GM18507 (cell line): Measurements from ENCODE around the gene NDNF.
A peak's percentile ranks its signal among the peaks of the same experiment; 100 is the strongest.

Experiments
- DNase-seq: peaks from one replicate; pipeline ENCODE4 v3.0.0; 2011; ENCODE audit warnings: low read depth; ENCODE audit not compliant: insufficient read length; ENCODE audit errors: extremely low spot score
- FAIRE-seq: peaks from 2 replicates; lab custom pipeline; 2011; peaks lifted over from hg19 to GRCh38; lab: Jason Lieb, UNC

NDNF gene, protein sequence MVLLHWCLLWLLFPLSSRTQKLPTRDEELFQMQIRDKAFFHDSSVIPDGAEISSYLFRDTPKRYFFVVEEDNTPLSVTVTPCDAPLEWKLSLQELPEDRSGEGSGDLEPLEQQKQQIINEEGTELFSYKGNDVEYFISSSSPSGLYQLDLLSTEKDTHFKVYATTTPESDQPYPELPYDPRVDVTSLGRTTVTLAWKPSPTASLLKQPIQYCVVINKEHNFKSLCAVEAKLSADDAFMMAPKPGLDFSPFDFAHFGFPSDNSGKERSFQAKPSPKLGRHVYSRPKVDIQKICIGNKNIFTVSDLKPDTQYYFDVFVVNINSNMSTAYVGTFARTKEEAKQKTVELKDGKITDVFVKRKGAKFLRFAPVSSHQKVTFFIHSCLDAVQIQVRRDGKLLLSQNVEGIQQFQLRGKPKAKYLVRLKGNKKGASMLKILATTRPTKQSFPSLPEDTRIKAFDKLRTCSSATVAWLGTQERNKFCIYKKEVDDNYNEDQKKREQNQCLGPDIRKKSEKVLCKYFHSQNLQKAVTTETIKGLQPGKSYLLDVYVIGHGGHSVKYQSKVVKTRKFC

DNA sequence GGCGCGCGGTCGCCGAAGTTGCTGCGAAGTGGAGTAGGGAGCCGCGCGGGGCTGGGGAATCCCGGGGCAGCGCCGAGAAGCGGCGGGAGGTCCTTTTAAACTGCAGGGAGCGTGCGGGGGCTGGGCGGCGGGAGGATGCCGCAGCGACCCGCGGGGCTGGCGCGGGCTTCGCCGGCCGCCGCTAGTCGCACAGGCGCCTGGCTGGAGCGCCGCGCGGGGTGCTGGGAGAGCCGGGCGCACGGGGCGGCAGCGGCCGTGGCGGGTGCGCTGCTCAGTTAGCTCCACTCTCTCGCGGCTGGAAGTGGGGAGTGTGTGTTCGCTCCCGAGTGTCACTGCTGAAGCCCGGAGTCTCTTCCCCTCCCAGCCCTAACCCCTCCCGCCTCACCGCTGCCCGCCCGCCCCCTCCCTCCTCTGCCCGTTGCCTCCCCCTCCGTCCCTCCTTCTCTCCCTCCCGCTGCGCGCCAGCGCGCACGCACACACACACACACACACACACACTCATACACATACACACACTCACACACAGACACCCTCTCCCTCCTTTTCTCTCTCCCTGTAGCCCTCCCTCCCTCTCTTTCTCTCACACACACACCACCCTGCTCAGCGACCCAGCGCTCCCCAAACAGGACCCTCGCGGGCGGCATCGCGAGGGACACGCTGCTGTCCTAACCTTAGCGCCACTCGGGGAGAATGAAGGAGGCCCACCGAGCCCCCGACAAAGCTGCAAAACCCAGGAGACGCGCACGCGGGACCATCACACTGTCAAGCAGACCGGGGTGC, at the start of gene NDNF:
Gene NDNF (minus strand): TSS at position 312 of the 780 bp plus-strand sequence. CDS start 26,698 bp downstream, outside the sequence.
- DNase-seq (no peak), FAIRE-seq (no peak)

DNA sequence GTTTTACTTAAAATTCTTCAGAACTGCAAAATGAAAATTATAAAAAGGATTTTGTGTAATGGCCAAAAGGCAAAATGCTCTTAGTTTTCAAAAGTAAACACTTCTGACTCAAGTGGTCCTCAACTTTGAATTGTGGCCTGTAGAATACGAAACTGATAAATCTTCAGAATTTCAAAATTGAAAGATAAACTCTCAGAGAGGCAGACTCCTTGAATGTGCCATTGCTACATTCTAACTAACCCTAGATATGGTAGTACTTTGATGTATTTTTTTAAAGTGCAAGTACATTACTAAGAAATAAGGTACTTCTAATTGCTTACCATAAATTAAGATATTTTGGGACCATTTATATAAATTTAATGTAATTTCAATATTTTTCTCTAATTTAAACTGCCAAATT, 47.4 kb upstream of the NDNF start:
- FAIRE-seq (no peak), DNase-seq (no peak)

DNA sequence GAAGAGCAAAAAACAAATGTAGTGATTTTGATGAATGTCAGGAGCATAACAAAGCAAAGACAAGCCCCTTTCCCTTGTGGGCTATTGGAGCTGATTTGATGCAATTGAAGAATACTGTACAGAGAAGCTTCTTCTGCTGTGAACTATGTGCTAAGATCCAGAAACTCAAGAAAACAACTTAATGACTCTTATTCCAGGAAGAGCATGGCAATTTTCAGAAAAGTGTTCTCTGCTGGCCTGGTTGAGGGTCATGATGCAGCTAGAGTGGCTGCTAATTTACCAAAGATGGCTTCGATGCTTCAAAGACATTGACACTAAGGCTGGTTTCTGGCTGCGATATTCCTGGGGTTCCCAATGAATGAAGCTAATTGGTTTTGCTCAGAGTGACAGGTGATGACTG, 46.0 kb upstream of the NDNF start:
- DNase-seq: no peak
- FAIRE-seq: no peak

DNA sequence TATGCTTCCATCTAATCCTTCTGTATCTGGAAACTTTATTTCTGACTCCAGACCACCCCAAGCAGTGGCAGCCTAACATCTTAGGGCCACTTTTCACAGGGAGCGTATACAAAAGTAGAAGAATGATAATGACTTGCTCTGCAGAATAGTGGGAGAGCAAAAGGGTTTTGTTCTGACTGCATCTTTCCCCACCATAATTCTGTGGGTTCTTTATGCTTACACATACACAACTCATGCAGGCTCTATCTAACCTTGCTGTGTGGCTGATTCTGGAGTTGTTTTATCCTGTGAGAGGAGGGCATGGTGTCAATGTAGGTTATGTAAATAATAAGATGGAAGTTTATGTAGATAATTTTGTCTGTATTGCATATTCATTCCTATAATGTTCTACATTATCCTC, 42.4 kb upstream of the NDNF start:
- FAIRE-seq: no peak

DNA sequence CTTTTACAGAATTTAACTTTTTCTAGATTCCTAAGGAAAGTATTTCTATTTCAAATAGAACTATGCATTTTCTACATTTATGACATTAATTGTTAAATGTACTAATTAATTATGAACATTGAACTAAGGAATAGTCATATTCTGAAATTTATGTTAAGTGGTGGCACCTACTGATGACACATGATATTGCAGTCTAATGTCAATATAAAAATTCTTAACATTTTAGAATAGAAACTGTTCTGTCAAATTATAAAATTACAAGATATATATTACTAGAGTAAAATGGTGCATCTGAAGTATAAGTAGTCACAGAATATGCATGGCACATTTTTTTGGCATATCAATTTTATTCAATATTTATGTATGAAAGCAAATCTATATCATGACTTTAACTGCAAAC, 40.2 kb upstream of the NDNF start:
- FAIRE-seq: peak; percentile 12

More for the DNA sequence above, 42.4 kb upstream of the NDNF start:
- no peak for DNase-seq

DNA sequence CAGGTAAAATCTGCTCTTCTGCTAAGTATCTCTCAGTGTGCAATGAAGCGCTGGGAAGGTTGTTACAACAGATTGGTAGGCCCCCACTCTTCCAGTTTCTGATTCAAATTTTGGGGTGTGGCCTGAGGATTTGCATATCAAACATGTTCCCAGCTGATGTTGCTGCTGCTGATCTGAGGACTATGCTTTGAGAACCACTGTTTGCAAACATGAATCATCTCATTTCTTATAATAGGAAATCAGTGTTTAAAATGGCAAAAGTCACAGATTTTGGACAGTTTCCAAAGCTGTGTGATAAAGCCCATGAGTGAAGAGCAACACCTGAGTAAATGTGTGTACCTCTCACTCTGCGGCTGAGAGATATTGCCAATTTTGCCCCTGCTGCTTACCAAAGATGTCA, 36.2 kb upstream of the NDNF start:
- no peak for FAIRE-seq
- DNase-seq: no peak

More for the DNA sequence above, 40.2 kb upstream of the NDNF start:
- DNase-seq: no peak

DNA sequence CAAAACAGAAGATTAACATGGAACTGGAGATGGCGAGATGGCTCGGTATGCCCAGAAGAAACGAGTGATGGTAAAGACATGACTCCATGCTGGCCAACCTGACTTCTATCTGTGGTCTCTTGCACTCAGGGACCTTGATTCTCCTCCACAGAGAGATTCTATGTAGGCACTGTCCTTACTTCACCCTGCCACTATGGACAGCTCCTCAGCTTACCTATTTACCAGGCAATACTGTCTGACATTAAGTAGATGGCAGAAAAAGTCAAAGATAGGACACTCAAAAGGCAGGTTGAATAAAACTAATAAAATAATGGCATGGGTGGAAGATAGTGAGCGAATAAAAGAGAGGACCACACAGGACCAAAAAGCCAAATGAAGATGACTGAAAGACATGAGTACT, 35.2 kb upstream of the NDNF start:
- DNase-seq (no peak), FAIRE-seq (no peak)

DNA sequence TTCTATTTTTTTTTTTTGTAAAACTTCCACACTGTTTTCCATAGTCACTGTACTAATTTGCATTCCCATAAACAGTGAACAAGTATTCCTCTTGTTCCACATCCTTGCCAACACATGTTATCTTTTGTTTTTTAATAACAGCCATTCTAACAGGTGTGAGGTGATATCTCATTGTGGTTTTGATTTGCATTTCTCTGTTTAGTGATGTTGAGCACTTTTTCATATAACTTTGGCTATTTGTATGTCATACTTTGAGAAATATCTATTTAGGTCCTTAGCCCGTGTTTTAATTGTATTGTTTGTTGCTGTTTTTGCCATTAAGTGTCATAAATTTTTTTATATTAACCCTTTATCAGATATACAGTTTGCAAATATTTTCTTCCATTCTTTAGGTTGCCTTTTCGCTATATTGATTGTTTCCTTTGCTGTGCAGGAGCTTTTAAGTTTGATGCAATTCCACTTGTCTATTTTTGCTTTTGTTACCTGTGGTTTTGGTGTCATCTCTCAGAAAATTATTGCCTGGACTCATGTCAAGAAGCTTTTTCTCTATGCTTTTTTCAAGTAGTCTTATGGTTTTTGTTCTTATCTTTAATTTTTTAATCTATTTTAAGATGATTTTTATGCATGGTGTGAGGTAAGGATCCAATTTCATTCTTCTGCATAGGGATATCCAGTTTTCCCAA, 27.9 kb upstream of the NDNF start:
- FAIRE-seq: no peak
- no peak for DNase-seq

DNA sequence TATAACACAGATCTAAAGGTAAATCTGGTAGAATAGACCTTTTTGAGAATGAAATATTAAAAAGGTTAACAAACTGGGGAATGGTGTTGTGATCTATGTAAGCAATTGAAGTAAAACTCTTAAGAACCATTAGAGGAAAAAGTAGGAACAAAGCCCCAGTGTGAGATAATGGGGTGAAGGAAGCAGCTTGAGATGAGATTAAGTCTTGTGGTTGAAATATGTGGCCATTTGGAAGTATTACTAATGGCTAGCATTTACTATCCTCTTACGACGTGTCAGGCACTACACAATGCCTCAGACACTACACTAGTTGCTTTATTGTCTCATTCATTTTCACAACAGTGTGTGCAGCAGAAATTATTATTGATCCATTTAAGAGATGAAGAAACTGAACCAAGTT, 25.9 kb upstream of the NDNF start:
- DNase-seq (no peak), FAIRE-seq (no peak)

DNA sequence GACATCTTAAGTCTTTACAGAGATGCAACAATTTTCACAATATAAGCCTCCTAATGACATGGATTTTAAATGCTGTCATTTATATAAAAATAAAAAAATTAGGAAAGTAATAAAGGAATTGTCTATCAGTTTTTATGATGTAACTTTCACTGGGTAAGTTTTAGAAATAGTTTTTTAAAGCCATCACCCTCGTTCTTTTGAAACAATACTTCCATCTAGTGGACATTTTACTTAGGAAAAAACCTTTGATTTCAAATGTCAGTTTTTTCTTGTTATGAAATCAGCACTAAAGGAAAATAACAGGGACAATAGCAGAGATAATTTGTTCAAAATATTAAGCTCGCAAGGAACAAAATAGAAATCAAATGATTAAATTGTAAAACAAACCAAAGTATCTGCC, 24.3 kb upstream of the NDNF start:
- FAIRE-seq: no peak
- DNase-seq: no peak

DNA sequence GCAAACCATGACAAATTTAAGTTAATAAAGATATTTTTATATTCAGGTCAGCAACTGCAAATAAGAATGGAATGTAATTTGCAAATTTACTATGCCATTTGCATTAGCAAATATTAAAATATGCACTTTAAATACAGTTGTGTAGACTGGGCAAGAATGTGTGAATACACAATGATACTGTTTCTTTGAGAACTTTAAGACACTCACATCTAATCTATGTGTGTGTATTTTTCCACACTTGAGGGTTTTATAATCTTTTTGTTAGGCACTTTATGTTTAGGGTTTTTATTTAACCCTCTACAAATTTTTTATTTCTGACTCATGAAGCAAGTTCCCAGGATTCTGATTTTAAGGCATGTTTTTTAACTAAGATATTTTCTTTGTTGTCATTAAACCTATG, 23.9 kb upstream of the NDNF start:
- no peak for DNase-seq
- FAIRE-seq: no peak

DNA sequence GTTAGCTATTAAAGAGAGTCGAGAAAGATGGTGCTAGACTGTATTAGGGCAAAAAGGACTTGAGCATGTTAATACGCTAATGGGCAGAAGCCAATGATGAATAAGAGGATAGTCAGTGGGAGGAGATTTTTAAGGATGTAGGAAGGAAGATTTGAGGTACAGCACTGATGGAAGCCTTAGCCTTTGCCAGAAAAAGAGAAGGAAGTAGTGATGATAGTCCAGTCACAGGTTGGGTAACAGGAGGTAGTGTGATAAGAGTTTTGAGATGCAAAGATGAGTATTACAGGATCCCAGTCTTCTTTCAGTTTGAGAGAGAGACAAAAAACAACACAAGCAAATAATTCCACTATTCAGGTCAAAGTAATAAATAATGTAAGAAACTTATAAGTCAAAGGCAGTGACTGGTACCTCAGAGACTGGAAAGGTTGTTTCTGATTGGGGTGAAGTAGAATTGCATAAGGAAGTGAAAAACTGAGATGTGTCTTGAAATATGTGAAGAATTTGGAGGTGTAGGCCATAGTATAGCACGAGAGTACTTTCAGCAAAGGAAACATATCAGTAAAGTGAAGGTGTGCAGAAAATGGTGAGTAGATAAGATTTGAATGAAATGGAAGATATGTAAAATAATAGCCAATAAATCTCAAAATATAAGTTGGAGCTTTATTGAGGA, 22.1 kb upstream of the NDNF start:
- FAIRE-seq (no peak), DNase-seq (no peak)

DNA sequence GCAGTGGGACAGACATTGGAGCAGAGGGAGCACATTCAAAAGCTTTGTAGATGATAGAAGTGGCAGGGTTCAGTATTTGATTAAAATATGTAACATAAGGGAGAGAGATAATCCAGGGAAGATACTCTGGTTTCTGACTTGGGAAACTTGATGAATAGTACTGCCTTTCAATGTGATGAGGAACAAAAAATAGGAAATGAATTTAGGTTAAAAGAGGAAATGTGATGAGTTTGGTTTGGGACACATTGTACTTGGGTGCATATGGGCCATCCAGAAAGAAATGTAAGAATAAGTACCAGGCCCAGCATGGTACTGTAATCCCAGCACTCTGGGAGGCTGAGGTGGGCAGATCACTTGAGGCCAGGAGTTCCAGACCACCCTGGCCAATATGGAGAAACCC, 20.9 kb upstream of the NDNF start:
- DNase-seq: no peak
- FAIRE-seq: no peak

DNA sequence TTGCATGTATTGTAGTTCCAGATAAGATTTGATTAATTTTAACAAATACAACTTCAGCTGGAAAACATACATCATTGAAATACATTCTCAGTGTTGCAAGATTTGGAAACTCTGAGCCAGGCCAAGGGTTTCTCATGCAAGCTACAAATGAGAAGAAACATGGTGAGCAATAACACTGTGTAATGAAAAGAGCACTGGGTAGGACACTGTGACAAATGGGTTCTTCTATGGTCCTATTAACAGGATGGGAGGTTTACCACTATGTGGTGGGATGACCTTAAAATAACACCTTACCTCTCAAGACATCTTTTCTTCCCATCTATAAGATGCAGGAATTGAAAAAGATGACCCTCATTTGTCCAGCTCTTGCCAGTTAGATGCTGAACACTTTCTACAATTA, 19.6 kb upstream of the NDNF start:
- DNase-seq: no peak
- no peak for FAIRE-seq

DNA sequence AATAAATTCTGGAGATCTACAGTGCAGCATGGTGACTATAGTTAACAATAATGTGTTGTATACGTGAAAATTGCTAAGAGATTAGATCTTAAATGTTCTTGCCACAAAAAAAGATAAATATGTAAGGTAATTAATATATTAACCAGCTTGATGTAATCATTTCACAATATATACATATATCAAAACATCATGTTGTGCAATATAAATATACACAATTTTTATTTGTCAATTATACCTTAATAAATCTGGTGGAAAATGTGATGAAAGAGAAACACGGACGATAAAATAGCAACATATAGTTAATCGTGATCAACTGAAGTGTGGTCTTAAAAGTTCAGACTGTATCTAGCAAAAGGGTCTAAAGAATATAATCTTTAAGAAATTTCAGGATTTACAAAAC, 16.5 kb upstream of the NDNF start:
- FAIRE-seq: no peak
- no peak for DNase-seq

DNA sequence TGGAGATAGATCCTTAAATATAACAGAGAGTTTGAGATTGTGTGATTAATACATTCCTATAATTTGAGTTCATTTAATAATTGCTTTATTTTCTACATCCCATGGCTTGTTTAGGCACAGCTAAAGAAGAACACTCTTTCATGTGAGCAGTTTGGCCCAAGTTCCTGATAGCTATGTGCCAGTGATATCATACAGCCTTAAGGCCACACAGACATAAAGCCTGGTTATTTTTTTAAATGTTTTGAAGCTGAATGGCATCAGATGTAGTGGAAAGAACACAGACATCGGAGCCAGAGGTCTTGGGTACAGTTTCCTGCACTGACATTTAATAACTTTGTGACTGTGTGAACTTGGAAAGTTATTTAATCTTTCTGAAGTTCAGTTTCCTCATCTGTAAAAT, 7.0 kb upstream of the NDNF start:
- DNase-seq (no peak), FAIRE-seq (no peak)

DNA sequence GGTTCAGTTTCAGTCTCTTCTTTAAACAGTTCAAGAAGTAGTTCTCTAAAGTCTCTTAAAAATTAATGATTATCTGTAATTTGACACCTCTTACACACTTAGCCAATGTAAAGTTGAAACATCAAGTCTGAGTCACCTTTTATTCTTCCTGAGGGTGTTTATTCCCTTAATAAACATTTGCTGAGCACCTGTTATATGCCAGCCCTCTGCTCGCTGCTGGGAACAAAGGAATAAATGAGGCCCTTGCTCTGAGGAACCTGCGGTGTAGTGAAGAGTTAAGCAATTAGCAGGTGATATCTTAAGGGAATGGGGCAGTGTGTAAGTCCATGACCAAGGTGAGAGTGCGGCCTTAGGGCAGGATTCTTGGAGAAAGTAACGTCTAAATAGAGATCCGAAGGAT, 5.2 kb upstream of the NDNF start:
- FAIRE-seq (no peak), DNase-seq (no peak)

DNA sequence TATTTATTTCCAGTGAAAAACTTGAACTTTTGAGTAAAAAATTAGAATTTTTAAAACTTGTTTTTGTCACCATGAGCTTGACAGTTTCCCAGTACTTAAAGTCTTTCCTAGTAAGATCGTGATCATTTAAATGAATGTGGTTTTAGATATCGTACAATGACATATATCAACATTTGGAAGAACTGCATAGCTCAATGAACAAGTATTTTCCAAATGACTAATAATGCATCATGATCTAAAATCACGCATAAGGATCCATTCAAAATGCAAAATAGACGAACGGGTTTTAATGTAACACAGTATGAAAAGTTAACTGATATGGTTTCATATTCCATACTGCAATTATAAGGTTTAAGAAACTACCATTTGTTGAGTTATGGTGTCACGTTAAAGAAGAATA, 4.1 kb upstream of the NDNF start:
- DNase-seq: no peak
- no peak for FAIRE-seq

DNA sequence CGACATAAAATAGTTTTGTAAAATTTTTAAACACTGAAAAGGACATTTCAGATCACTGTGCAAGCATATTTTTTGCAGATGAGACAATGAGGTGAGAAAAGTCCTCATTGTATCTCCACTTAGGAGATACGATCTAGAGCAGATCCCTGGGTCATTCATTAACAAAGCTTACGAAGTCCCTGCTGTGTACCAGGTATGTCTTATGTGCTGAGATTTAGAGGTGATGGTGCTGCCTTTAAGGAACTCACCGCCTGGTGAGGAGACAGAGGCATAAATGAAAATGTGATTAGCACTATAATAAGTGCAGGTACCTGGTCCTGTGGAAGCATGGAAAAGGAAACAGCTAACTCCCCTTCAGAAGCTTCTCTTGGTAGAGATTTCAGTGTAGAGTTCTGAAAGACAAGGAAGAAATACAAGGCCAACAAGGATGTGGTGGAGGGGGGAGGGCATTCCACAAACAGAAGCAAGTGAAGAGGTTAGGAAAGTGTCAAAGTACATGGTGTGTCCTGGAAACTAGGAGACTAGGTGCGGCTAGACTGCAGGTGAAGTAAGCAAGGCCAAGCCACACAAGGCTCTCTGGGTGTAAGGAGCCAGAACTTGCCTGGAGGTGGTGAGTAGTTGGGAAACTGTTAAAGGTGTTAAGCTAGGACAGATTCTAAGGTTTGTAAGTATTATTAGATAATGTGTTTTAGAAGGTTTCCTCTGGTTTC, 1.5 kb upstream of the NDNF start:
- no peak for FAIRE-seq
- no peak for DNase-seq
